AG10803 (cell line): Measurements from ENCODE around the gene NOXA1.
A peak's percentile ranks its signal among the peaks of the same experiment; 100 is the strongest.
"Not testable (repeated sequence)": the region's sequence is repeated elsewhere in the genome, so short reads cannot be mapped to it uniquely, and the experiment has no call there.

Experiments used
- DNase-seq: peaks from one replicate; pipeline ENCODE4 v3.0.0; 2010; ENCODE audit warnings: low read depth
- H3K4me3 ChIP-seq: 2 replicates; pipeline ENCODE4 v1.5.1; 2011; ENCODE audit warnings: mild to moderate bottlenecking, low read length, control low read depth
- TF ChIP-seq, protein P1 (sequence below): conservative IDR thresholded peaks from 2 replicates; pipeline ENCODE4 v1.5.1; 2011; ENCODE audit warnings: mild to moderate bottlenecking, low read length, control low read depth, inconsistent platforms

NOXA1 gene

DNA sequence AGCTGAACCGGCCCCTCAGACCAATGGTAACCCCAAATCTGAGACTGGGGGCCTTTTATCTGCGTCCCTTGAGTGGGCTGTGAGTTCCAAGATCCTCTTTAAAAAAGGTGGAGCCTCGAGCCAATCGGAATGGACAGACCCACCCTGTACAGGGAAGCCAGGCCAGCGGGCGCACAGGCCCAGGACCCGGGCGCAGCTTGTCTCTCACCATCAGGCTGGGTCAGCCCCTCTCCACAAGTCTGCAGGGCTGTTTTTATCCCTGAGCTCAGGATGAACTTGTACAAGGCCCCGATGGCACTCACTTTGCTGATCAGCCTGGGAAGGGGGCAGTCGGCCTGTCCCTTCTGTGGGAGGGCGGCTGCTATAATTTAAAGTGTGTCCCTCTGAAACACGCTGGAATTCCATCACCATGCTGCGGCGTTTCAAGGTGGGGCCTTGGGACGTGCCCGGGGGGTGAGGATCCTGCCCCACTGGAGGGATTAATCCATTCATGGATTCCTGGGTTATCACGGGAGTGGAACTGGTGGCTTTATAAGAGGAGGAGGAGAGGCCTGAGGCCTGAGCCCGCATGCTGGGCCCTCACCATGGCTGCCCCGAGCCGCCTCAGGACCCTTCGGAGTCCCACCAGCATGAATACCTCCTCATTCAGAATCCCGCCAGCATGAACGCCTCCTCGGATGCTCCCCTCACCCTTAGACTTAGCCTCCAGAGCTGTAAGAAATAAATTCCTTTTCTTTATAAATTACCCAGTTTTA, 14.4 kb upstream of the NOXA1 start:
- TF ChIP-seq, protein P1, sequence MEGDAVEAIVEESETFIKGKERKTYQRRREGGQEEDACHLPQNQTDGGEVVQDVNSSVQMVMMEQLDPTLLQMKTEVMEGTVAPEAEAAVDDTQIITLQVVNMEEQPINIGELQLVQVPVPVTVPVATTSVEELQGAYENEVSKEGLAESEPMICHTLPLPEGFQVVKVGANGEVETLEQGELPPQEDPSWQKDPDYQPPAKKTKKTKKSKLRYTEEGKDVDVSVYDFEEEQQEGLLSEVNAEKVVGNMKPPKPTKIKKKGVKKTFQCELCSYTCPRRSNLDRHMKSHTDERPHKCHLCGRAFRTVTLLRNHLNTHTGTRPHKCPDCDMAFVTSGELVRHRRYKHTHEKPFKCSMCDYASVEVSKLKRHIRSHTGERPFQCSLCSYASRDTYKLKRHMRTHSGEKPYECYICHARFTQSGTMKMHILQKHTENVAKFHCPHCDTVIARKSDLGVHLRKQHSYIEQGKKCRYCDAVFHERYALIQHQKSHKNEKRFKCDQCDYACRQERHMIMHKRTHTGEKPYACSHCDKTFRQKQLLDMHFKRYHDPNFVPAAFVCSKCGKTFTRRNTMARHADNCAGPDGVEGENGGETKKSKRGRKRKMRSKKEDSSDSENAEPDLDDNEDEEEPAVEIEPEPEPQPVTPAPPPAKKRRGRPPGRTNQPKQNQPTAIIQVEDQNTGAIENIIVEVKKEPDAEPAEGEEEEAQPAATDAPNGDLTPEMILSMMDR, result no peak
- no peak for DNase-seq
- no peak overlapping the region for H3K4me3 ChIP-seq

DNA sequence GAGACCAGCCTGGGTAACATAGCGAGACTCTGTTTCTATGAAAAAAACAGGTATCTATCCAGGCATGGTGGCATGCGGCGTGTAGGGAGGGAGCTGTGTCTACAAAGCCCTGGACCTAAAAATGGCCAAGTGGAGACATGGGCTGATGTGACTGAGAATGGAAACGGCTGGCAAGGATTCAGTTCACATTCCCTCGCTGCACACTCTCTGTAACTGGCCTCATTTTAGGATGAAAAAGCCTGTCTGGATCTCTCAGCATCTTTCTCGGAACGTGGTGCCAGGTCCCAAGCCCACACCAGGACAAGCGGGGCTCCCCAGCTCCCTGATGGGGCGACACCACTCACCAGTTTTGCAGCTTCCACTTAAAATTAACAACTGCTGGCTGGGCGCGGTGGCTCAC, 13.7 kb upstream of the NOXA1 start:
- H3K4me3 ChIP-seq, result no peak overlapping the region
- DNase-seq, result no peak
- TF ChIP-seq, protein P1, result no peak

DNA sequence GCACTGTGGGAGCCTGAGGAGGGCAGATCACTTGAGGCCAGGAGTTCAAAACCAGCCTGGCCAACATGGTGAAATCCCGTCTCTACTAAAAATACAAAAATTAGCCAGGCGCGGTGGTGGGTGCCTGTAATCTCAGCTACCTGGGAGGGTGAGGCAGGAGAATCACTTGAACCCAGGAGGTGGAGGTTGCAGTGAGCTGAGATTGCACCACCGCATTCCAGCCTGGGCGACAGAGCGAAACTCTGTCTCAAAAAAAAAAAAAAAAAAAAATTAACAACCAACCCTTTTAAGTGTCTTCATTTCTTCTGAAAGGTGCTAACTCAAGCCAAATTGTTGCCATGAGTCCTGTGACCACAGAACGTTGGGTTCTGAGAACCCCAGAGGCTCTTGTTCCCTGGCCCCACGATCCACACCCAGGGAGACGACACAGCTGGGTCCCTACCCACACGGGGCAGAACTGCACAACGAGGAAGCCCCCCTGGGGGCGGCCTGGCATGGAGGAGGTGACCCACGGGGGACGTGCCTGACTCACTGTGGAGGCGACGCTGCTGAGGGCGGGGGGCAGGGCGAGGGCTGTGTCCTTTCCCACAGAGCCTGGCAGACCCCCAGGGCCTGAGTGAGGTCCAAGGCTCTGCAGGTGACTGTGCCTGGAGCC, 12.8 kb upstream of the NOXA1 start:
- H3K4me3 ChIP-seq, DNase-seq: not testable (repeated sequence)

DNA sequence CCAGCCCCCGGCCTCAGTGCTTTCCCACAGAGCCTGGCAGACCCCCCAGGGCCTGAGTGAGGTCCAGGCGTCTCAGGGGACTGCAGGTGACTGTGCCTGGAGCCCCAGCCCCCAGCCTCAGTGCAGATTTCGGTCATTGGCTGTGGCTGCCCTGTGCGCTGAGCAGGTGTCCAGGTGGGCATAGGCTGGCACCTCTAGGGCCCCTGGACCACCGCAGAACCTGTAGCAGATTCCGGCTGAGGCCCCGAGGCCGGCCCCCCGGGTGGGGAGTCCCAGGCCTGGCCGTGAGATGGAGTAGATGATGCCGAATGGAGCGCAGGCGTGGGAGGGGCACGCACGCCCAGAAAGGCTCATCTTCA, 12.3 kb upstream of the NOXA1 start:
- TF ChIP-seq, protein P1, result no peak
- no peak overlapping the region for H3K4me3 ChIP-seq
- DNase-seq, result no peak

DNA sequence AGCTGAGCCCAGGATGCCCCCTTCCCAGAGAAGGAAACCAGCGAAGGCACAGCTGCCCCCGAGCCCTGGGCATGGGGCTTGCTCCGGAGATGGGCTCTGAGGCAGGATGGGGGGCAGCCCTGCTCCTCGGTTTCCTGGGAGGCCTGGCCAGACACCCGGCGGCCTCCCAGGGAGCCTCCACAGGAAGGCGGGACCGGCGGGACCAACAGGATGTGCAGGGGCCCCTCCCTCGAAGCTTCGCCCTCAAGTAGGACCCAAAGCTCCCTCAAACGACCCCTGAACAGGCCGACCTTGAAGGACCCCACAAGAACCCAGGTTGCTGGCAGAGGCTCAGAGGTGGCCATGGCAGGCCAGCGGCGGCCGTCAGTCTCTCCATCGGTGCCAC, 11.9 kb upstream of the NOXA1 start:
- TF ChIP-seq, protein P1, result no peak
- H3K4me3 ChIP-seq, result no peak overlapping the region
- no peak for DNase-seq

DNA sequence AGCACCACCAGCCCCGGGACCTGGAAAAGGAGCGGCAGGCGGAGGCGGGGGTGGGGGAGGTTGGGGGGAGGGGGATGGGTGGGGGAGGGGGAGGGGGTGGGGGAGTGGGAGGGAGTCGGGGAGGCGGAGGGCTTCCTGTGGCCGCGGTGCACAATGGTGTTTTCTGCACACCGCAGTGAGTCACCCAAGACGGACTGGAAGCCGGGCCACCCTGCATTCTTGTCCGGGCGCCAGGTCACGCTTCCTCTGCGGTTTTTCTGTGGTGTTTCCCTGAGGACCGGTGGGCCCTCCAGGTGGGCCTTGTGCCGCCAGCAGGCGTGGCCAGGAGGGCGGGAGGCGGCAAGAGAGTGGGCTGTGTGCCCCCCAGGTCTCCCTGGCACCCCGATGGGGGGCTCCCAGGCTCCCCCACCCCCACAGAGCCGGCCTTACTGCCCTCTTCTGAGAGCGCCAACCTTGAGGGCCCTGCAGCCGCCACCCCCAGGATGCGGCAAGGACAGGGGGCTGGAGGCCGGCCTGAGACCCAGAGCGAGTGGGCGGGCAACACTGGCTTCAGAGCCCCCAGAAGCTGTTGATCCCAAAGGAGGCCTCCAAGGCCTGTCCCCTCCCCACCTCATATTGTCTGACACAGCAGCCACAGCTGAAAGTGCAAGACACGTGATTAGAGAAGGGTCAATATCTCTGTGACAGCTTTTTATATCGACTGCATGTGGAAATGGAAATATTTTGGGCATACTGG, 11.4 kb upstream of the NOXA1 start:
- TF ChIP-seq, protein P1, result no peak
- DNase-seq, result peak; percentile 76
- H3K4me3 ChIP-seq, result no peak overlapping the region

DNA sequence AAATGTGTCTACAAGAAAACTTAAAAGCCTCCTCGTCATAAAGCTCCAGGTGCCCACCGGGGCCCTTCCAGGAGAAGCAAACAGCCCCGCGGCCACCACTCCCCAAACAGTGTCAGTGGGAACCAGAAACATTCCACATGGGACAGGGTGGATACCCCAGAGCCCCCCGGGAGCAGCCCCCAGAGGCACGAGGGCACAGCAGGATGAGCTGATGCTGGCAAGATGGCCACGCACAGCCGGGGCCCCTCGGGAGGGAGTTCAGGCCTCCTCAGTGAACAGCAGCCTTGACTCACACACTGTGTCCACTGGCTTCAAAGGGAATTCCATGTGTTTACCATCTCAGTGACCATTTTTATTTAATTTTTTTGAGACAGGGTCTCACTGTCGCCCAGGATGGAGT, 10.8 kb upstream of the NOXA1 start:
- DNase-seq, result no peak
- TF ChIP-seq, protein P1, result no peak
- no peak overlapping the region for H3K4me3 ChIP-seq
